ENCODE results near the gene WDR88.
"Not testable (repeated sequence)": the region's sequence is repeated elsewhere in the genome, so short reads cannot be mapped to it uniquely, and the experiment has no call there.

The WDR88 gene

GRCh38 chr19:33132021-33132420 is at the start of gene WDR88:
Gene WDR88, plus strand, starts transcription at chr19:33132114. Its CDS starts 56 bp downstream, at chr19:33132170.
- DNase-seq = no peak

- DNase-seq = no peak
Observed at GRCh38 chr19:33085570-33086128, 46.3 kb upstream of the WDR88 start.

GRCh38 chr19:33086955-33087354 is 45.0 kb upstream of the WDR88 start:
- DNase-seq = no peak

GRCh38 chr19:33089010-33089409 is 42.9 kb upstream of the WDR88 start:
- DNase-seq = no peak

- no peak for DNase-seq
Observed at GRCh38 chr19:33090179-33090578, 41.7 kb upstream of the WDR88 start.

GRCh38 chr19:33093420-33094210 is 38.3 kb upstream of the WDR88 start:
- no peak for DNase-seq

GRCh38 chr19:33094436-33095067 is 37.4 kb upstream of the WDR88 start:
- DNase-seq = no peak

- DNase-seq = no peak
Observed at GRCh38 chr19:33096005-33096404, 35.9 kb upstream of the WDR88 start.

- DNase-seq = no peak
Observed at GRCh38 chr19:33098055-33098534, 33.8 kb upstream of the WDR88 start.

- DNase-seq = no peak
Observed at GRCh38 chr19:33100894-33101644, 30.8 kb upstream of the WDR88 start.

- DNase-seq = no peak
Observed at GRCh38 chr19:33102893-33103292, 29.0 kb upstream of the WDR88 start.

- no peak for DNase-seq
Observed at GRCh38 chr19:33108161-33108560, 23.8 kb upstream of the WDR88 start.

- DNase-seq = no peak
Observed at GRCh38 chr19:33110137-33110910, 21.6 kb upstream of the WDR88 start.

- DNase-seq = no peak
Observed at GRCh38 chr19:33111587-33111986, 20.3 kb upstream of the WDR88 start.

- no peak for DNase-seq
Observed at GRCh38 chr19:33114312-33114711, 17.6 kb upstream of the WDR88 start.

GRCh38 chr19:33117501-33117900 is 14.4 kb upstream of the WDR88 start:
- DNase-seq = no peak

GRCh38 chr19:33118643-33119042 is 13.3 kb upstream of the WDR88 start:
- no peak for DNase-seq

GRCh38 chr19:33124207-33125098 is 7.5 kb upstream of the WDR88 start:
- no peak for DNase-seq

- peak; percentile 56 to 57 for DNase-seq
Observed at GRCh38 chr19:33125929-33126388, 6.0 kb upstream of the WDR88 start.

- not testable (repeated sequence) for DNase-seq
Observed at GRCh38 chr19:33126712-33127111, 5.2 kb upstream of the WDR88 start.

GRCh38 chr19:33129901-33130300 is 2.0 kb upstream of the WDR88 start:
- DNase-seq = no peak
